Left lung (tissue), 10 donors: ENCODE measurements around the gene RAB11B. TPM values are rescaled to one million over a fixed set of nuclear protein-coding genes. Genes with fewer than 3 reads are reported as not detected.

Experiments used
- ATAC-seq: fragments of 200-7000 bp; cut with Tn5 transposase; one replicate; pipeline ENCODE4 v1.9.1; 2020; ENCODE audit warnings: moderate library complexity
- DNase-seq, 4 donors: peaks; one replicate each; pipeline ENCODE4 v3.0.0-alpha.2; 2013 to 2020
- H3K27ac ChIP-seq, 2 donors: fragments of 200-600 bp; sonication (generic) in 1 of 2; one replicate each; pipeline versions ENCODE4 v1.5.0 to v1.8.0; 2020 to 2021
- H3K27me3 ChIP-seq, 2 donors: fragments of 200-600 bp; sonication (generic) in 1 of 2; one replicate each; pipeline versions ENCODE4 v1.5.0 to v1.8.0; 2020 to 2021
- H3K36me3 ChIP-seq, 2 donors: fragments of 200-600 bp; sonication (generic) in 1 of 2; one replicate each; pipeline versions ENCODE4 v1.5.0 to v1.8.0; 2020 to 2021
- H3K4me1 ChIP-seq, 2 donors: fragments of 200-600 bp; one replicate each; pipeline ENCODE4 v1.8.0; 2021
- H3K4me3 ChIP-seq, 2 donors: fragments of 200-600 bp; sonication (generic) in 1 of 2; one replicate each; pipeline versions ENCODE4 v1.5.0 to v1.8.0; 2020 to 2021; ENCODE audit warnings: mild to moderate bottlenecking in 1 of 2
- H3K9me3 ChIP-seq, 2 donors: fragments of 200-600 bp; sonication (generic) in 1 of 2; one replicate each; pipeline versions ENCODE4 v1.5.0 to v1.8.0; 2020 to 2021
- intact Hi-C, 2 donors: fragments of 100-400 bp; cut with DNase I; formaldehyde crosslinking; loops; one replicate each; pipeline versions ENCODE4 v1.11.2 to v1.14.2; 2022
- polyA plus RNA-seq, 6 donors: library from polyadenylated mRNA; unstranded; fragments of 120-200 nt; gene quantifications; one replicate each; pipeline ENCODE4 v1.2.1, GENCODE V29; 2013; ENCODE audit not compliant: insufficient read length in 6 of 6
- total RNA-seq, 2 donors: library from RNA; stranded (reverse); fragmentation: NEBNext Ultra II Directional; extraction: Animal tissue kit (Norgen Biotek cat#: 25700); gene quantifications; one replicate each; pipeline ENCODE4 v1.2.1, GENCODE V29; 2021
- TF ChIP-seq, protein P1 (sequence below), 2 donors: fragments of 200-600 bp; sonication (generic) in 1 of 2; IDR thresholded peaks; one replicate each; pipeline versions ENCODE4 v1.5.0 to v1.8.0; 2021; ENCODE audit warnings: antibody characterized with exemption in 2 of 2
- donor health status: DM: no; HTN: yes; CAD: no.
- donor health status: DM: no; HTN: no; CAD: no.

The RAB11B gene
- total and polyA plus RNA-seq, 8 donors: 91.6 to 137 (median 129) TPM

DNA sequence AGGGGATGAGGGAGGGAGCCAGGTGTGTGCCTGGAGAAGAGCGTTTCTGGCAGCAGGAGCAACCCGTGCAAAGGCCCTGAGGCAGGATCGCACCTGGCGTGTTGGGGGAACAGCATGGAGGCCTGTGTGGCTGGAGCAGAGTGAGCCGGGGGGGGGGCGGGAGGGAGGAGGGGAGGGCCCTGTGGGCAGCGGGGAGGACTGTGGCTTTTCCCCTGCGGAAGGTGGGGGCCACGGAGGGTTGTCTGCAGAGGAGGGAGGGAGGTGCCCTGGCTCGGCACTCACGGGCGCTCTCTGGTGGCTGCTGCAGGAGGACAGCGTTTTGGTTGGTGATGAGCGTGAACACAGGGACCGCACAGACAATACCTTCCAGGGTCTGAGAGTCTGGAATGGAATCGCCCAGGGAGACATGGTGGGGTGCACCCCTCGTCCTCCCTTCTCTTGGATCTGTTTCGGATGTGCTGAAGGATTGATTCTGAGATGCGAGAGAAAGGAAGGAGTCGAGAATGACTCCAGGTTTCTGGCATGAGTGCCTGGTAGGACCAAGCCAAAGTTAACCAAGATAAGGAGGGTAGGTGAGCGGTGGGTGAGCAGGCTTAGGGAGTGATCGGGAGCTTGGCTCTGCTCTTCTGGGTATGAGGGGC, 6.5 kb downstream of the RAB11B start:
- Histone ChIP-seq H3K27ac (no peak overlapping the region), H3K9me3 (no peaks in the 10 kb centered on the region), H3K4me3 (no peak overlapping the region), H3K27me3 (no peaks in the 10 kb centered on the region), H3K36me3 (peaks cover 0 to 25% of the 10 kb centered on the region in 2 donors), H3K4me1 (peaks cover 19 to 65% of the 10 kb centered on the region in 2 donors)
- TF ChIP-seq, protein P1, sequence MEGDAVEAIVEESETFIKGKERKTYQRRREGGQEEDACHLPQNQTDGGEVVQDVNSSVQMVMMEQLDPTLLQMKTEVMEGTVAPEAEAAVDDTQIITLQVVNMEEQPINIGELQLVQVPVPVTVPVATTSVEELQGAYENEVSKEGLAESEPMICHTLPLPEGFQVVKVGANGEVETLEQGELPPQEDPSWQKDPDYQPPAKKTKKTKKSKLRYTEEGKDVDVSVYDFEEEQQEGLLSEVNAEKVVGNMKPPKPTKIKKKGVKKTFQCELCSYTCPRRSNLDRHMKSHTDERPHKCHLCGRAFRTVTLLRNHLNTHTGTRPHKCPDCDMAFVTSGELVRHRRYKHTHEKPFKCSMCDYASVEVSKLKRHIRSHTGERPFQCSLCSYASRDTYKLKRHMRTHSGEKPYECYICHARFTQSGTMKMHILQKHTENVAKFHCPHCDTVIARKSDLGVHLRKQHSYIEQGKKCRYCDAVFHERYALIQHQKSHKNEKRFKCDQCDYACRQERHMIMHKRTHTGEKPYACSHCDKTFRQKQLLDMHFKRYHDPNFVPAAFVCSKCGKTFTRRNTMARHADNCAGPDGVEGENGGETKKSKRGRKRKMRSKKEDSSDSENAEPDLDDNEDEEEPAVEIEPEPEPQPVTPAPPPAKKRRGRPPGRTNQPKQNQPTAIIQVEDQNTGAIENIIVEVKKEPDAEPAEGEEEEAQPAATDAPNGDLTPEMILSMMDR (IDR thresholded peaks at IDR 0.05): peak; percentile 37 to 63
- intact Hi-C loops: no loop called here
- DNase-seq: peak in 3 of 4 donors; percentile 32 to 88 (median 60)
- ATAC-seq: peak; percentile 61

DNA sequence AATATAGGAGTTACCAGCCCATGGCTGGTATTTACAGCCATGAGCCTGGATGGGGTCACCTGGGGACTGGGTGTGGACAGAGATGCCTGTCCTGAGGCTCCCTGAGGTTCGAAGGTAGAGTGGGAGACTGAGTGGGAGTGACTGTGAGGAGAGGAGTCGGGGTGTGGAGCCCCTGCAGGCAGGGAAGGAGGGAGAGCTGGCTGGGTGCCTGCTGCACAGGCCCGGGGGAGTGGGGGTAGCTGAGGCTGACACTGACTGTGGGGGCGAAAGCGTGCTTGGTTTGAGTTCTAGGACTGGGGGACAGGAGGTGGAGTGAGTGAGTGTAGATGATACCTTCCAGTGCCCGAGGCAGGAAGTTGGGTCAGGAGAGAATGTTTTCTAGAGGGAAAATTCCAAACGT, 7.1 kb downstream of the RAB11B start:
- intact Hi-C loops: no loop called here
- Histone ChIP-seq H3K4me1 (peaks cover 15 to 59% of the 10 kb centered on the region in 2 donors), H3K27me3 (no peaks in the 10 kb centered on the region), H3K36me3 (peaks cover 0 to 31% of the 10 kb centered on the region in 2 donors), H3K4me3 (no peak overlapping the region), H3K9me3 (no peaks in the 10 kb centered on the region), H3K27ac (no peak overlapping the region)
- DNase-seq (no peak), ATAC-seq (no peak)
- TF ChIP-seq, protein P1 (IDR thresholded peaks at IDR 0.05): no peak

DNA sequence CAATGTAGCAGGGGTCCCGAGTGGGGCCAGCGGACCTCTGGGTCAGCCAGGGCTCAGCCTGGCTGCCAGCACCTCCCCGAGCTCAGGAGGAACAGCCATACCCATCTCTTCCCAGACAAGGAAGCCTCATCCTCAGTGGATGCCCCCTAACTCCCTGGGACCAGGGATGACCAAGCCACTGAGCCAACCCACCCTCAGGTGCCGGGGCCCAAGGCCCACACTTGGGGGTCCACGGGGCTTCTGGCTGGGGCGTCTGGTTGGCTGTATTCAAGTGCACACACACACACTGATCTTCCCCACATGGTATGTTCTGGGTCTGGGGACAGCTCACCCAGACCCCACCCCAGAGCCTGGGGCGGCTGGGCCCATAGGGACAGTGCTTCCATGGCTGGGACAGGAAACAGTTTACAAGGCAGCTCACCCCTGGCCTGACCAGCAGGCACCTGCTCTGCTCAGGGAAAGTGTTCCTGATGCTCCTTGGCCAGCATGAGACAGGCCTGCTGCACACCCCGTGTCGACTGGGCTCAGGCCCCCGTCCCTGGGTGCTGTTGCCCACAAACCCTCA, 7.7 kb downstream of the RAB11B start:
- H3K36me3 ChIP-seq: peaks cover 0 to 36% of the 10 kb centered on the region in 2 donors
- intact Hi-C loops: no loop called here
- TF ChIP-seq, protein P1 (IDR thresholded peaks at IDR 0.05): no peak
- ATAC-seq: no peak
- no peak overlapping the region for H3K27ac ChIP-seq
- H3K27me3 ChIP-seq: no peaks in the 10 kb centered on the region
- peaks cover 15 to 53% of the 10 kb centered on the region in 2 donors for H3K4me1 ChIP-seq
- DNase-seq: no peak
- H3K4me3 ChIP-seq: no peak overlapping the region
- no peaks in the 10 kb centered on the region for H3K9me3 ChIP-seq

- H3K27ac ChIP-seq: no peak overlapping the region
- H3K4me3 ChIP-seq: no peak overlapping the region
- DNase-seq (no peak), ATAC-seq (no peak)
- H3K9me3 ChIP-seq: no peaks in the 10 kb centered on the region
- intact Hi-C loops: no loop called here
- H3K4me1 ChIP-seq: peaks cover 15 to 48% of the 10 kb centered on the region in 2 donors
- peaks cover 0 to 42% of the 10 kb centered on the region in 2 donors for H3K36me3 ChIP-seq
- TF ChIP-seq, protein P1 (IDR thresholded peaks at IDR 0.05): no peak
- no peaks in the 10 kb centered on the region for H3K27me3 ChIP-seq
These were observed 8.2 kb downstream of the RAB11B start for GRCh38 chr19:8398311-8398771.

DNA sequence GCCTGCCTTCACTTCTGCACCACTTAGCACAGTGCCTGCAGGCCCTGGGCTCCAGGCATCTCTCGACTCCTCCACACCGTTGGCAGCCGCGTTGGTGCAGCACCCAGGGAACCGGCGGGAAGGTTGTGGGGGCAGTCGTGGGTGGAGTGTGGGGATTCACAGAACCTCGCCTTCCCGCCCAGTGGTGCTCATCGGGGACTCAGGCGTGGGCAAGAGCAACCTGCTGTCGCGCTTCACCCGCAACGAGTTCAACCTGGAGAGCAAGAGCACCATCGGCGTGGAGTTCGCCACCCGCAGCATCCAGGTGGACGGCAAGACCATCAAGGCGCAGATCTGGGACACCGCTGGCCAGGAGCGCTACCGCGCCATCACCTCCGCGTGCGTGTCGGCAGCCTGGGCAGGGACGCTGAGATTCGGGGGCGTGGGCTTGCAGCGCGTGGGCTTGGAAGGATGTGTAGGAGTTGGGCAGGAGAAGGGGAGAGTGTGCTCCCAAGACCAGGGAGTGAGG, 9.6 kb downstream of the RAB11B start:
- ATAC-seq (no peak), DNase-seq (no peak)
- Histone ChIP-seq H3K4me1 (peaks cover 6 to 34% of the 10 kb centered on the region in 2 donors), H3K9me3 (no peaks in the 10 kb centered on the region), H3K36me3 (peaks cover 0 to 56% of the 10 kb centered on the region in 2 donors), H3K4me3 (no peak overlapping the region), H3K27me3 (no peaks in the 10 kb centered on the region), H3K27ac (no peak overlapping the region)
- TF ChIP-seq, protein P1 (IDR thresholded peaks at IDR 0.05): no peak
- intact Hi-C loops: loop anchor here in 1 of 2 donors (5.0 kb wide), 1 partner anchor 47 kb away; no protein-coding TSS in a partner anchor
